ENCODE results near the gene LCN2. TPM values are rescaled to one million over a fixed set of nuclear protein-coding genes. Genes with fewer than 3 reads are reported as not detected.

Gene LCN2
- total RNA-seq, 3 donors from 2014 or later (not counting 1 experiment from before 2014, with no cell fraction given), result 0.82 to 0.99 TPM; not detected in 1

GRCh38 chr9:128141604-128142003 lies 7.6 kb upstream of the LCN2 start:
- no peak overlapping the region for H3K27ac Mint-ChIP-seq
- H3K4me1 ChIP-seq (ENCODE audit: control insufficient read depth, insufficient read depth, low read length), result no peaks in the 10 kb centered on the region
- H3K27me3 Mint-ChIP-seq (ENCODE audit: low read depth in 2 of 2), result peaks cover 0 to 4% of the 10 kb centered on the region in 2 donors
- H3K4me1 Mint-ChIP-seq, result no peaks in the 10 kb centered on the region
- intact Hi-C loops (cut with micrococcal nuclease), result no loop called here
- ATAC-seq, result no peak
- TF ChIP-seq CTCF (IDR thresholded peaks at IDR 0.05), result no peak
- H3K27me3 ChIP-seq (ENCODE audit: control insufficient read depth, insufficient read depth, low read length), result no peaks in the 10 kb centered on the region
- H3K36me3 ChIP-seq (ENCODE audit: control insufficient read depth, insufficient read depth, low read length), result no peaks in the 10 kb centered on the region
- H3K9me3 Mint-ChIP-seq, result no peaks in the 10 kb centered on the region
- WGBS (ENCODE audit: insufficient coverage), result 99% methylated on average over 3 of the region's 3 CpGs
- DNase-seq, result no peak
- no peaks in the 10 kb centered on the region for H3K9me3 ChIP-seq (ENCODE audit: control insufficient read depth, insufficient read depth, low read length)
- no peak overlapping the region for H3K4me3 Mint-ChIP-seq
- no peak overlapping the region for H3K27ac ChIP-seq (ENCODE audit: low read length)
- no peaks in the 10 kb centered on the region for H3K36me3 Mint-ChIP-seq
- no peak overlapping the region for H3K4me3 ChIP-seq (ENCODE audit: low read length)

GRCh38 chr9:128142061-128142460 lies 7.2 kb upstream of the LCN2 start:
- H3K4me3 Mint-ChIP-seq, result no peak overlapping the region
- no peak for TF ChIP-seq CTCF (IDR thresholded peaks at IDR 0.05)
- no peak overlapping the region for H3K4me3 ChIP-seq (ENCODE audit: low read length)
- no peak overlapping the region for H3K27ac Mint-ChIP-seq
- H3K4me1 Mint-ChIP-seq, result no peaks in the 10 kb centered on the region
- H3K27me3 ChIP-seq (ENCODE audit: control insufficient read depth, insufficient read depth, low read length), result no peaks in the 10 kb centered on the region
- no peaks in the 10 kb centered on the region for H3K4me1 ChIP-seq (ENCODE audit: control insufficient read depth, insufficient read depth, low read length)
- peak in 1 of 2 donors; percentile 33 for DNase-seq
- no peaks in the 10 kb centered on the region for H3K36me3 ChIP-seq (ENCODE audit: control insufficient read depth, insufficient read depth, low read length)
- ATAC-seq, result no peak
- H3K9me3 ChIP-seq (ENCODE audit: control insufficient read depth, insufficient read depth, low read length), result no peaks in the 10 kb centered on the region
- intact Hi-C loops (cut with micrococcal nuclease), result no loop called here
- no peaks in the 10 kb centered on the region for H3K36me3 Mint-ChIP-seq
- 50% methylated on average over 4 of the region's 4 CpGs for WGBS (ENCODE audit: insufficient coverage)
- no peaks in the 10 kb centered on the region for H3K9me3 Mint-ChIP-seq
- H3K27ac ChIP-seq (ENCODE audit: low read length), result no peak overlapping the region
- H3K27me3 Mint-ChIP-seq (ENCODE audit: low read depth in 2 of 2), result peaks cover 0 to 4% of the 10 kb centered on the region in 2 donors

- ATAC-seq, result no peak
- no peak overlapping the region for H3K4me3 ChIP-seq (ENCODE audit: low read length)
- no peaks in the 10 kb centered on the region for H3K36me3 ChIP-seq (ENCODE audit: control insufficient read depth, insufficient read depth, low read length)
- H3K4me1 Mint-ChIP-seq, result no peaks in the 10 kb centered on the region
- H3K27ac Mint-ChIP-seq, result no peak overlapping the region
- DNase-seq, result no peak
- no peaks in the 10 kb centered on the region for H3K36me3 Mint-ChIP-seq
- no peaks in the 10 kb centered on the region for H3K9me3 Mint-ChIP-seq
- intact Hi-C loops (cut with micrococcal nuclease), result no loop called here
- no peaks in the 10 kb centered on the region for H3K4me1 ChIP-seq (ENCODE audit: control insufficient read depth, insufficient read depth, low read length)
- no peak overlapping the region for H3K4me3 Mint-ChIP-seq
- H3K27ac ChIP-seq (ENCODE audit: low read length), result no peak overlapping the region
- H3K27me3 Mint-ChIP-seq (ENCODE audit: low read depth in 2 of 2), result peaks cover 0 to 2% of the 10 kb centered on the region in 2 donors
- no peaks in the 10 kb centered on the region for H3K27me3 ChIP-seq (ENCODE audit: control insufficient read depth, insufficient read depth, low read length)
- 83% methylated on average over 2 of the region's 2 CpGs for WGBS (ENCODE audit: insufficient coverage)
- no peak for TF ChIP-seq CTCF (IDR thresholded peaks at IDR 0.05)
- no peaks in the 10 kb centered on the region for H3K9me3 ChIP-seq (ENCODE audit: control insufficient read depth, insufficient read depth, low read length)
These were observed 6.7 kb upstream of the LCN2 start for GRCh38 chr9:128142596-128142995.

- no peak overlapping the region for H3K27ac Mint-ChIP-seq
These were observed 5.6 kb upstream of the LCN2 start for GRCh38 chr9:128143525-128144238.

More at GRCh38 chr9:128143525-128144238, 5.6 kb upstream of the LCN2 start:
- Mint-ChIP-seq H3K36me3 (no peaks in the 10 kb centered on the region), H3K4me1 (no peaks in the 10 kb centered on the region), H3K9me3 (no peaks in the 10 kb centered on the region), H3K27me3 (ENCODE audit: low read depth in 2 of 2) (no peaks in the 10 kb centered on the region), H3K4me3 (no peak overlapping the region)
- WGBS (ENCODE audit: insufficient coverage), result 89% methylated on average over 8 of the region's 8 CpGs
- Histone ChIP-seq H3K4me3 (ENCODE audit: low read length) (no peak overlapping the region), H3K9me3 (ENCODE audit: control insufficient read depth, insufficient read depth, low read length) (no peaks in the 10 kb centered on the region), H3K36me3 (ENCODE audit: control insufficient read depth, insufficient read depth, low read length) (no peaks in the 10 kb centered on the region), H3K4me1 (ENCODE audit: control insufficient read depth, insufficient read depth, low read length) (no peaks in the 10 kb centered on the region), H3K27me3 (ENCODE audit: control insufficient read depth, insufficient read depth, low read length) (no peaks in the 10 kb centered on the region), H3K27ac (ENCODE audit: low read length) (no peak overlapping the region)
- TF ChIP-seq CTCF (IDR thresholded peaks at IDR 0.05), result no peak
- no peak for DNase-seq
- intact Hi-C loops (cut with micrococcal nuclease), result no loop called here
- ATAC-seq, result no peak

Measured in natural killer cell (primary cell).